HFF-Myc (cell line): ENCODE measurements around the gene KRT77.

ENCODE experiments used
- DNase-seq: peaks from one replicate; pipeline ENCODE4 v3.0.0-alpha.2; 2011; ENCODE audit warnings: low read depth; ENCODE audit errors: extremely low read depth
- H3K4me3 ChIP-seq: replicated peaks from 2 replicates; pipeline ENCODE4 v1.5.1; 2011; ENCODE audit warnings: low read depth, mild to moderate bottlenecking, control low read depth, low read length
- TF ChIP-seq, protein P1 (sequence below): IDR thresholded peaks from 2 replicates; pipeline ENCODE4 v1.5.1; 2012; ENCODE audit warnings: mild to moderate bottlenecking, low read depth, low read length, control low read depth; ENCODE audit errors: missing control alignments

KRT77 gene

GRCh38 chr12:52648012-52648550 is 55.2 kb downstream of the KRT77 start:
- no peak overlapping the region for H3K4me3 ChIP-seq
- DNase-seq, result no peak
- TF ChIP-seq, protein P1, sequence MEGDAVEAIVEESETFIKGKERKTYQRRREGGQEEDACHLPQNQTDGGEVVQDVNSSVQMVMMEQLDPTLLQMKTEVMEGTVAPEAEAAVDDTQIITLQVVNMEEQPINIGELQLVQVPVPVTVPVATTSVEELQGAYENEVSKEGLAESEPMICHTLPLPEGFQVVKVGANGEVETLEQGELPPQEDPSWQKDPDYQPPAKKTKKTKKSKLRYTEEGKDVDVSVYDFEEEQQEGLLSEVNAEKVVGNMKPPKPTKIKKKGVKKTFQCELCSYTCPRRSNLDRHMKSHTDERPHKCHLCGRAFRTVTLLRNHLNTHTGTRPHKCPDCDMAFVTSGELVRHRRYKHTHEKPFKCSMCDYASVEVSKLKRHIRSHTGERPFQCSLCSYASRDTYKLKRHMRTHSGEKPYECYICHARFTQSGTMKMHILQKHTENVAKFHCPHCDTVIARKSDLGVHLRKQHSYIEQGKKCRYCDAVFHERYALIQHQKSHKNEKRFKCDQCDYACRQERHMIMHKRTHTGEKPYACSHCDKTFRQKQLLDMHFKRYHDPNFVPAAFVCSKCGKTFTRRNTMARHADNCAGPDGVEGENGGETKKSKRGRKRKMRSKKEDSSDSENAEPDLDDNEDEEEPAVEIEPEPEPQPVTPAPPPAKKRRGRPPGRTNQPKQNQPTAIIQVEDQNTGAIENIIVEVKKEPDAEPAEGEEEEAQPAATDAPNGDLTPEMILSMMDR, result no peak

- TF ChIP-seq, protein P1, result no peak
- no peak for DNase-seq
- H3K4me3 ChIP-seq, result no peak overlapping the region
Observed at GRCh38 chr12:52647601-52648000, 55.7 kb downstream of the KRT77 start.

DNA sequence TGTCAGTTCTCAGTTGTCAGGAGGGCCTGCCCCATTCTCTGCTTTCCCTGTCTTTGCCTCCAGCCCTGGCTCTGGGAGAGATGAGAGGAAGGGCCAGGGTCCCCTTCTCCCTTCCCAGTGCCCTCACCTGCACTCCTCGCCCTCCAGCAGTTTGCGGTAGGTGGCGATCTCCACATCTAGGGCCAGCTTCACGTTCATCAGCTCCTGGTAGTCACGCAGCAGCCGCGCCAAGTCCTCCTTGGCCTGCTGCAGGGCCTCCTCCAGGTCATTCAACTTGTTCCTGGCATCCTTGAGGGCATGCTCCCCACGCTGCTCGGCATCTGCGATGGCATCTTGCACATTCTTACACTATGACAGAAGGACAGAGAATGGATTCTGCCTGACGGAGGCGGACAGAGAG is 56.7 kb downstream of the KRT77 start:
- TF ChIP-seq, protein P1, result no peak
- no peak for DNase-seq
- H3K4me3 ChIP-seq, result no peak overlapping the region

DNA sequence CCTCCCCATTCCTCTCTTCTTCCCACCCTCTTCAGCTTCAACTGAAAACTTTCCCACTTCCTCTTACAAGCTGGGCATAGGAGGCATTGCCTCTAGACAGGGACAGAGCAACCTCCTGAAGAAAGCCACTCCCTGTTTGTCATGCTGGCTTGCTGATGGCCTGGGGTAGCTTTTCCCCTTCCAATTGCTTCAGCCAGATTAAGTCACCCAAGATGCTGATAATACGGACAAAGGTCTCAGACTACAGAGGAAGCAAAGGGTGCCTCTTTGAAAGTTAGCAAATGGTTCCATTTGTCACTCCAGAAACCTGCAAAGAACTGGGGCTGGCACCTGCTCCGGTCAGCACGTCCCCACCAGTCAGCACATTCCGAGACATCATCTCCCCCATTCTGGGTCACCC is 57.3 kb downstream of the KRT77 start:
- TF ChIP-seq, protein P1, result no peak
- DNase-seq, result no peak

DNA sequence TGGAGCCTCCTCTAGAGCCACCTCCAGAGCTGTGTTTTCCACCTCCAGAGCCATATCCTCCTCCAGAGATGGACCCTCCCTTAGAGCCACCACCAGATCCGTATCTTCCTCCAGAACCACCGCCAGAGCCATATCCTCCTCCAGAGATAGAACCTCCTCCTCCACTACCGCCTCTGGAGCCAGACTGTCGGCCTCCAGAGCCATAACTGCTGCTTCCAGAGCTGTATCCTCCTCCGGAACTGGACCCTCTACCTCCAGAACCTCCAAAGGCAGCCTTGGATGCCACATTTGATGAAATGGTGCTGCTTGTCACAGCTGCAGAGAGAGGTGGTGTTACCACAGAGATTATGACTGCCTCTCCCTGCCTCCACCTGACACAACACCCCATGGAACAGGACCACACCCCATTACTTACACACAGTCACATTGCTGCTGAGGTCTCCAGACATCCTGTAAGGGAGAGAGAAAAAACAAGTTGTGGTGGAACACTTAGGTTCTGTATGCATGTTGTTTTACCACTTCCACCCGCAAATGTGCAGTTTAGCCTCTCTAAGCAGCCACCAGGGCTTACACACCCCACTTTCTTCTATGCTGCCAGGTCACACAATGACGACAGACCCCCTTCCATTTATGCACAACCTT is 58.1 kb downstream of the KRT77 start:
- no peak for DNase-seq
- TF ChIP-seq, protein P1, result no peak
- H3K4me3 ChIP-seq, result no peak overlapping the region

More for the DNA sequence above, 57.3 kb downstream of the KRT77 start:
- H3K4me3 ChIP-seq, result no peak overlapping the region

GRCh38 chr12:52644078-52644415 is 59.3 kb downstream of the KRT77 start:
- DNase-seq, result no peak
- TF ChIP-seq, protein P1, result no peak
- no peak overlapping the region for H3K4me3 ChIP-seq
